ENCODE measurements around the gene ITGB5.

- TF ChIP-seq, protein P1, sequence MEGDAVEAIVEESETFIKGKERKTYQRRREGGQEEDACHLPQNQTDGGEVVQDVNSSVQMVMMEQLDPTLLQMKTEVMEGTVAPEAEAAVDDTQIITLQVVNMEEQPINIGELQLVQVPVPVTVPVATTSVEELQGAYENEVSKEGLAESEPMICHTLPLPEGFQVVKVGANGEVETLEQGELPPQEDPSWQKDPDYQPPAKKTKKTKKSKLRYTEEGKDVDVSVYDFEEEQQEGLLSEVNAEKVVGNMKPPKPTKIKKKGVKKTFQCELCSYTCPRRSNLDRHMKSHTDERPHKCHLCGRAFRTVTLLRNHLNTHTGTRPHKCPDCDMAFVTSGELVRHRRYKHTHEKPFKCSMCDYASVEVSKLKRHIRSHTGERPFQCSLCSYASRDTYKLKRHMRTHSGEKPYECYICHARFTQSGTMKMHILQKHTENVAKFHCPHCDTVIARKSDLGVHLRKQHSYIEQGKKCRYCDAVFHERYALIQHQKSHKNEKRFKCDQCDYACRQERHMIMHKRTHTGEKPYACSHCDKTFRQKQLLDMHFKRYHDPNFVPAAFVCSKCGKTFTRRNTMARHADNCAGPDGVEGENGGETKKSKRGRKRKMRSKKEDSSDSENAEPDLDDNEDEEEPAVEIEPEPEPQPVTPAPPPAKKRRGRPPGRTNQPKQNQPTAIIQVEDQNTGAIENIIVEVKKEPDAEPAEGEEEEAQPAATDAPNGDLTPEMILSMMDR (IDR thresholded peaks at IDR 0.05) = no peak
- no peak for TF ChIP-seq POLR2A (IDR thresholded peaks at IDR 0.05)
Observed at GRCh38 chr3:124823206-124823605, 64.0 kb downstream of the ITGB5 start.
